Ovary (tissue), 3 donors: ENCODE measurements around the gene KCNAB1.

Experiments used
- POLR2A ChIP-seq: fragments of 450-650 bp; IDR thresholded peaks from one replicate; pipeline ENCODE4 v1.6.1; 2017; ENCODE audit warnings: antibody characterized with exemption, mild to moderate bottlenecking, moderate library complexity
- TF ChIP-seq, protein P1 (sequence below), 3 donors: fragments of 450-650 bp in 2 of 3; fragments of 200-600 bp in 1 of 3; IDR thresholded peaks; one replicate each; pipeline versions ENCODE4 v1.5.1 to v1.8.0; 2016 to 2022; ENCODE audit warnings: antibody characterized with exemption in 3 of 3, mild to moderate bottlenecking in 1 of 3
- donor health status: DM: no; HTN: no; CAD: no.

DNA sequence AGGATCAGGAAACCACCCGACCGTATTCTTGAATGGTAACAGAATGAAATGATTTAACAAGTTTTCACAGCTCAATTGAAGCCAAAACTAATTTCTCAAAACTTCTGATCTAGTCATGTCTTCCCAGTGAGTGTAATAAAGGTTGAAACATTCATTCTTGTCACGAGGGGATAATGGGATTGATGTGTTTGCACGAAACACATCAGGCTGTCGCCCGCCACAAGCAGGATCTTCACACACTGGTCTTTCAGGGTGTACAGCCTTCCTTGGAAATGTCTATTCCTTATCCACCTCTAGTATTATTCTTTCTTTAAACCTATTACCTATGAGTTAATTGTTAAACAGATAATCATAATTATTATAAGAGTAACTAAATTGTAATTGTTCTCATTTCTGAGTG, 94.3 kb downstream of the KCNAB1 start:
- TF ChIP-seq, protein P1, sequence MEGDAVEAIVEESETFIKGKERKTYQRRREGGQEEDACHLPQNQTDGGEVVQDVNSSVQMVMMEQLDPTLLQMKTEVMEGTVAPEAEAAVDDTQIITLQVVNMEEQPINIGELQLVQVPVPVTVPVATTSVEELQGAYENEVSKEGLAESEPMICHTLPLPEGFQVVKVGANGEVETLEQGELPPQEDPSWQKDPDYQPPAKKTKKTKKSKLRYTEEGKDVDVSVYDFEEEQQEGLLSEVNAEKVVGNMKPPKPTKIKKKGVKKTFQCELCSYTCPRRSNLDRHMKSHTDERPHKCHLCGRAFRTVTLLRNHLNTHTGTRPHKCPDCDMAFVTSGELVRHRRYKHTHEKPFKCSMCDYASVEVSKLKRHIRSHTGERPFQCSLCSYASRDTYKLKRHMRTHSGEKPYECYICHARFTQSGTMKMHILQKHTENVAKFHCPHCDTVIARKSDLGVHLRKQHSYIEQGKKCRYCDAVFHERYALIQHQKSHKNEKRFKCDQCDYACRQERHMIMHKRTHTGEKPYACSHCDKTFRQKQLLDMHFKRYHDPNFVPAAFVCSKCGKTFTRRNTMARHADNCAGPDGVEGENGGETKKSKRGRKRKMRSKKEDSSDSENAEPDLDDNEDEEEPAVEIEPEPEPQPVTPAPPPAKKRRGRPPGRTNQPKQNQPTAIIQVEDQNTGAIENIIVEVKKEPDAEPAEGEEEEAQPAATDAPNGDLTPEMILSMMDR (IDR thresholded peaks at IDR 0.05): no peak
- no peak for TF ChIP-seq POLR2A
